Islet of Langerhans (tissue), 1 donor: ENCODE data around the gene CRTC3.
A peak's percentile ranks its signal among the peaks of the same experiment; 100 is the strongest.
"Not testable (repeated sequence)": the region's sequence is repeated elsewhere in the genome, so short reads cannot be mapped to it uniquely, and the experiment has no call there.

Experiments used
- FAIRE-seq: peaks from one replicate; lab custom pipeline; 2011; peaks lifted over from hg19 to GRCh38; lab: Jason Lieb, UNC

CRTC3 gene

DNA sequence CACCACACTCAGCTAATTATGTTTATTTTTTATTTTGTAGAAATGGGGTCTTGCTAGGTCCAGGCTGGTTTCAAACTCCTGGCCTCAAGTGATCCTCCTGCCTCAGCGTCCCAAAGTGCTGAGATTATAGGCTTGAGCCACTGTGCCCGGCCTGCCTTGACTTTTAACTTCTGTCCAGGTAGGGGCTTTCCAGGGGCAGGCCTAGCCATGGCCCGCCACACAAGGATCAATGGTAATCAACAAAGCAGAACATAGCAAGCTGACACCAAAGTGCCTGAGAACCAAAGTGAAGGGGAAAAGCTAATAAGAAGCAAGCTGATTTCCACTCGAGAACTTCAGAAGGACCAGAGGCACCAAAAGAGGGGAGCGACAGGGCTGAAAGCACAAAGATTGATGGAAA lies 9.4 kb upstream of the CRTC3 start:
- no peak for FAIRE-seq

DNA sequence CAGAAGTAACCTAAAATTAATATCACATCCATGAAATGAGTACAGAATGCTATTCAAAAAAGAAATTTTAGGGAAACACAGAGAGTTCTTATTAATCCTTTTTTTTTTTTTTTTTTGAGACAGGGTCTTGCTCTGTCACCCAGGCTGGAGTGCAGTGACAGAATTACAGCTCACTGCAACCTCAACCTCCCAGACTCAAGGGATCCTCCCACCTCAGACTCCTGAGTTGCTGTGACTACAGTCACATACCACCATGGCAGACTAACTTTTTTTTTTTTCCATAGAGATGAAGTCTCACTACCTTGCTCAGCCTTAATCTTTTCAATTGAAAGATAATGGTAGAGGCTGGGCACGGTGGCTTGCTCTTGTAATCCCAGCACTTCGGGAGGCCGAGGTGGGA lies 6.3 kb upstream of the CRTC3 start:
- no peak for FAIRE-seq

DNA sequence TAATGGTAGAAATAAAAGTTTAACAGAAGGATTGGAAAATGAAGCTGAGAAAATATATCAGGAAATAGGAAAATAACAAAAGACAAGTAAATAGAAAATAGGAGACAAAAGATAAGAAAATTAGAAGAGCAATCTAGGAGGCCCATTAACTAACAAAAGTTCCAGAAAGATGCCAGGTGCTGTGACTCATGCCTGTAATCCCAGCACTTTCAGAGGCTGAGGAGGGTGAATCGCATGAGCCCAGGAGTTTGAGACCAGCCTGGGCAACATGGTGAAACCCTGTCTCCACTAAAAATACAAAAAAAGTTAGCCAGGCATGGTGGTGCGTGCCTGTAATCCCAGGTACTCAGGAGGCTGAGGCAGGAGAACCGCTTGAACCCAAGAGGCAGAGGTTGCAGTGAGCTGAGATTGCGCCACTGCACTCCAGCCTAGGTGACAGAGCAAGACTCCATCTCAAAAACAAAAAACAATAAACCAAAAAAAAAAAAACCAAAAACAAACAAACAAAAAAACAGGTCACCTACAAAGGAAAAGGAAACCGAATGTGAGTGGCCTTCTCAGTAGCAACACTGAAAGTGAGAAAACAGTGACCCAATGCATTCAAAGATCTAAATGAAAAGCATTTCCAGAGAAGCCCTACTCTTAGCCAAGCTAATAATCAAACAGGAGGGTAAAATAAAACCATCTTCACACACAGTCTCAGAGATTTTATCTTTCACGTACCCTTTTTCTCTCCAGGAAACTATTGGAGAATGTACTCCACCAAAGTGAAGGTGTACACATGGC lies 5.5 kb upstream of the CRTC3 start:
- FAIRE-seq: not testable (repeated sequence)

DNA sequence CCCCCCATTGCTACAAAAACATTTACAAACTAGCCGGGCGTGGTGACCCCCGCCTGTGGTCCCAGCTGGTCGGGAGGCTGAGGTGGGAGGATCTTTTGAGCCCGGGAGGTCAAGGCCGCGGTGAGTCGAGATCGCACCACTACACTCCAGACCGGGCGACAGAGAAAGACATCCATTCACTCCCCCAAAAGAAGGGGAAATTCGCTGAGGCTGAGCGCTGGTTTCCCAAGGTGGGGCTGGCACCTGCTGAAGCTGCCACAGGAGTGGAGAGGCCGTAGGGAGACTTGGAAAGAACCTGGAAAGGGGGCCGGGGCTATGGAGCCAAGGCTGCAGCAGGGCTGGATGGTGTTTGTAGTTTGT lies 732 bp upstream of the CRTC3 start:
- no peak for FAIRE-seq

DNA sequence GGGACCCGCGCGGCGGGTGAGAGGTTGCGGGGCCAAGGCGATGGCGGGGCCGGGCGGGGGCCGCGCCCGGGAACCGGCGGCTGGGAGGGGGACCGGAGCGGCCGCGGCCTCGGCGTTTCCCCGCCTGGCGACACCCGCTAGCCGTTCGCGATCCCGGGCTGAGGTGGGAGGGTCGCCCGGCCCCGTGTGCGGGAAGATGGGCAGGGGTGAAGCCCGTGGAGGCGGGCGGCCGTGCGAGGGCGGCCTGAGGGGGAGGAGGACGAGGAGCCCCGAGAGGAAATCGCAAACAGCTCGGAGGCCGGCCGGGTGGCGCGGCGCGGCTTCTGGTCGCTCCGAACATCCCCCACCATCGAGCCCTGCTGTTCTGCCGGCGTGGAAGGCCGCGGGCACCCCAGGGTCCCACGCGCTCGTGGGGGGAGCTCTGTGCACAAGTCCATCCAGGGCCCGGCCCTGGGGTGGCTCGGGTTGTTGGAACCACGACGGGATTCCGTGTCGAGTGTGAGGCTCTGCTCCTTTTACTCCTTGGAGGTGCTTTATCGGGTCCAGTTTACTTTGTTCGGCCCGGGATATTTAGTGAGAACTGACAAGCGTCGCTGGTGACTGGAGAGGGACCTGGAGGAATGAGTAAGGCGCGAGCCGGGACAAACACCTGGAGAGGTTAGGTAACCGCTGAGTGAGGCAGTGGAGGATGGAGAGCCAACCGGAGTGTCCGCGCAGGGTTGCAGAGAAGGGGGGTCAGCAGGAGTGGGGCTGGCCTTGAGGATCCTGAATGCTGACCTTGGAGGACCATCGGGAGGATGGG lies 728 bp downstream of the CRTC3 start:
- FAIRE-seq: no peak

DNA sequence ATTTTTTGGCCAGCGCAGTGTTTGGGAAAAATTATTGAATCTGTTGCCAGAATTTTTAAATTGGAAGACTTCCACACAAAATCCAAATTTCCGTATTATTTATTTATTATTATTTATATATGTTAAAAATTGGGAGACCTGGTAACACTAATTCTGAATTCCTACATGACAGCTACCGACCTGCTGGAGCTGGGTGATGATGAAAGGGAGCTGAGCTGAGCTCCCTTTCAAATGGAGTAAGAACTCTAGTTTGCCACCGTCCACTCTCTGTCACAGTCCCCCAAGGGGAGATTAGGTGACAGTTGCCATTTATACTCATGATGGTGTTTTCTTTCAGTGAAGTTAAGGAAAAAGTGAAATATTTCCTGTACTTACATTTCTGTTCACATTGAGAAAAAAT lies 1.4 kb downstream of the CRTC3 start:
- no peak for FAIRE-seq

DNA sequence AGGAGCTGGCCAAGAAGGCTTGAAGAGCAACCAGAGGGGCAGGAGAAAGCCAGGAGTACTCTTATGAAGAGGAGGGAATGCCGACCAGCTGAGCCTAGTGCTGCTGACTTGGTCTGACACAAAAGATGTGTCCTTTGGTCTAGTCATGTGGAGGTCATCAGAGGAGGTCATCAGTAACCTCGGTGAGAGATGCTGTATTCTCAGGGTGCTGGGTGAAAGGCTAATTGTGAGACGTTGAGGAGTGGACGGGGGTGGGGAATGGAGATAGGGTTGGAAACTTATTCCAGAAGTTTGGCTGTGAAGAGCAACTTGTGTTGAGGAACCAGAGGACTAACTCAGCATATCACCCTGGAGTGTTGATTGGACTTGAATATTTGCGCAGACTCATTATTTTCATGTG lies 5.5 kb downstream of the CRTC3 start:
- FAIRE-seq: no peak

DNA sequence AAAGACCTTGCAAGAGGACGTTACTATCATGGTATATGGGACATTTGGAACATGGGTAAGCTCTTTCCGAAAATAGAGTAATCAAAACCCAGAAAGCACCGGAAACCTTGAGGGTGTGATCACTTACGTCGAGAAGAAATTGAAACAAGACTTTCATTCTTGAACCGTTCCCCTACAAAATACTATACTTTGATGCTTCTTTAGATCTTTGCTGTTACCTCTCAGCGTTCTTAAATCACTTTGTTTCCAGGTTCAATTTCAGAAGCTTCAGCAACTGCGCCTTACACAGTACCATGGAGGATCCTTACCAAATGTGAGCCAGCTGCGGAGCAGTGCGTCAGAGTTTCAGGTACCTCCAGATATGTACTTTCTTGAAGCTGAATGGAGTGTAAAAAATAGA lies 10.1 kb downstream of the CRTC3 start:
- FAIRE-seq: no peak

DNA sequence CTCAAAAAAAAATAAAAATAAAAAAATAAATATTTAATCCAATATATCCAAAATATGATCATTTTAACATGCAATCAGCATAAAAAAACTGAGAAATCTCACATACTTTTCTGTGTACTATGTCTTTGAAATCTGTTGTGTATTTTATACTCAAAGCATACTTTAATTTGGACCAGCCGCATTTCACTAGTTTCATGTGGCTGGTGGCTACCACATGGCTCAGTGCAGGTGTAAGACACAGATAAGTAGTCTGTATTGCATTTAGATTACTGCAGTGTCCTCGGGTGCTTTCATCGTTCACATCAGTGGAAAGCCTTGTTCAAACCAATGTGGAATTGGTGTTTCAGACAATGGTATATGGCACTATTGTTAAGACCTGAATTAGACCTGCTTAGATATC lies 11.0 kb downstream of the CRTC3 start:
- no peak for FAIRE-seq

DNA sequence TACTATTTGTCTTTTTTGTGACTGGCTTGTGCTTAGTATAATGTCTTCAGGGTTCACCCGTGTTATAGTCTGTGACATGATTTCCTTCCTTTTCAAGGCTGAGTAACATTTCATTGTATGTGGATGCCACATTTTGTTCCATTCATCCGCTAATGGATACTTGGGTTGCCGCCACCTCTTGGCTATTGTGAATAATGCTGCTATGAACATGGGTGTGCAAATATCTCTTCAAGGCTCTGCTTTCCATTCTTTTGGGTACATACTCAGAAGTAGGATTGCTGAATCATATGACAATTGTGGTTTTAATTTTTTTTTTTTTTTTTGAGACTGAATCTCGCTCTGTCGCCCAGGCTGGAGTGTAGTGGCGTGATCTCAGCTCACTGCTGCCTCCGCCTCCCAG lies 15.4 kb downstream of the CRTC3 start:
- FAIRE-seq: no peak

DNA sequence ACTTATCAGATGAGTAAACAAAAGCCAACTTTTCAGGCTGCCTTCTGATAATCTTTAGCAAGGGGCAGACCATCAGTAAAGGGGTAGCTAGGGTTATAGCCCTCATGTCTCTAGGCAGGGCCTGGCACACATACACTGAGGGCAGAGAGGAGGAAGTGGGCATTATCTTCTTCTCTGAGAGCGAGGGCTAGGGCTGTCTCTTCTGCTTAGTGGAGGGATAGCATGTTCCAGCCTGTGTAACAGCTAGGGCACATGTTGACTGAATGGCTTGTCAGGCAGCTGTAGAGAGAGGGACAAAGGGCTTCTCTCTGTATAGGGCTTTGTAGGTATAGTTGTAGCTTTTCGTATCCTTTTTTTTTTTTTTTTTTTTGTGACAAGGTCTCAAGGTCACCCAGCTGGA lies 17.8 kb downstream of the CRTC3 start:
- no peak for FAIRE-seq

DNA sequence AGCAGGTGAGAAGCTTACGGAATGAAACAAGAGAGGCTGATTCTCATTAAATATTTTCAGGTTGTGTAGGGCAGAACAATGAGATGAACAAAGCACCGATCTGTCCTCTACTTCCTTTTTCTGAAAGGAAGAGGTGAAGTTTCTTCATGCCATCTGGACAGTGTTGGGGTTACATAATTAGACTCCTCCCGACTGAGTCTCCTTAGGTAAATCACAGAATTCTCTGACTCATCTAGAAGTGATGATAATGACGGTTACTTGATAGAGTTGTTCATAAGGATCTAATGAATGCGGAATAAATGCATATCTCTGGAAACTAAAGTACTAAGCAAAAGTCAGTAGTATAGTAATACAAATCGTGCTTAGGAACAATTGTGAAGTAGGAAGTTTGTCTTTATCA lies 21.2 kb downstream of the CRTC3 start:
- no peak for FAIRE-seq

DNA sequence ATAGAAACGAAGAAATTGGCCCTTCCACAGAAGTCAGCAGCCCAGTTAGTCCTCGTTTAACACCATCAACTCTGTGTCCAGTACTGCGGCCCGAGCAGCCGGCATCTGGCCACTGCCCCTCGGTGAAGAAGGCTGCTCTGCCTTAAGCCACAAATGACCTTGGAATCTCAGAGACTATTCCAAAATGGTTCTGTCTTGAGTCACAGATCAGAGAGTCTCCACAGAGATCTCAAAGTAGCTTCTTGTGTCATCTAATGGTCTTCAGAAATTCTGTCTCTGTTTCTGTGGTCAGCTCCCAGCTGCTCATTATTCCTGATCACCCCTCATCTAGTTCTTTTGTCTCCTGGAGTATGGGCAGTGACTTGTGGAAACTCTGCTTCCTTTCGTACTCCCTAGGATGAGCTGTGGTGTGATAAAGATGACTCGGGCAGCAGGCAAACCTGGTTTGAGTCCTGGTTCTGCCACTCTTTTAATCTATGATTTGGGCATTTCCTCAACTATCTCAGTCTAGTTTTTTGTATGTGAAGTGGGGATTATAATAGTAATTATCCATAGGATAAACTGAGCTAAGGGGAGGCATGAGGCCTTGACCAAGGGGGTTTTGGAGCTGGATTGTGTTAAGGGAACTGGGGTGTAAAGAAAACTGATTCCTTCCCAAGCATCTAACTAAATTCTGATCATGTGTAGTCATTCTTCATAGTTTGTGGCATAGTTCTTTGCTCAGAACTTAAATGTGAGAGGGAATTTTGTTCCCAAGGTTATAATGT lies 22.6 kb downstream of the CRTC3 start:
- no peak for FAIRE-seq

DNA sequence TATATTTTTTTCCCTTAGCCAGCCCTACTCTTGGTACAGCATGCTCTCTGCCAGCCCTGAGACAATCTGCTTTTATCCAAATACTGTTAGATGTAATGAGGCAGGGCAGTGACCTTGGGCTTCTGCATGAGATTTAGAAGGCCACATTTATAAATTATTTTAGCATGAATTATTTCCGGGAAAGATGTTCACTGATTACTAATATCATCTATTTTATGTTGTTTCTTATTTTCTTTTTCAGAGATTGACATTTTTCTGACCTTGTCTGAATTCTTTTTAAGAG lies 23.1 kb downstream of the CRTC3 start:
- FAIRE-seq: no peak

DNA sequence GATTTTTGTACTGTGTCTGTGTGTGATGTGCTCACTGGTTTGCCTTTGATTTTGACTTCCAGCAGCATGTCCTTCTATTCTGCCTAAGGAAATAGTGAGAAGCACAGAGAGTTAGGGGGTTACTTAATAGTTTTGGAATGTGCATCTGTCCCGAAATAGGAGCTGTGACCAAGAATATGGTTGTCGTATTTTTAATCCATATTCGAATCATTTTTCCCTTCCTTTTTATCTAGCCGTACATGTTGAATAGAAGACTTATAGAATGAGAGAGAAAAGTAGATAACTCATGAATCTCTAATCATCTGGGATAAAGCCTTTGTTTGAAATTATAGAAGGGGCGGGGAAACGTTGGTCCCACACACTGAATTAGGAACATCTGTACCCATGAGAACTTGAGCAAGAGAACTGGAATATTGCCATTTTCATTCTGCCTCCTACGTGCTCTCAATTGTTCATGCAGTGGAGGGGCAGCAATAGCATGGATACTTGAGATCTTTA lies 23.6 kb downstream of the CRTC3 start:
- no peak for FAIRE-seq

DNA sequence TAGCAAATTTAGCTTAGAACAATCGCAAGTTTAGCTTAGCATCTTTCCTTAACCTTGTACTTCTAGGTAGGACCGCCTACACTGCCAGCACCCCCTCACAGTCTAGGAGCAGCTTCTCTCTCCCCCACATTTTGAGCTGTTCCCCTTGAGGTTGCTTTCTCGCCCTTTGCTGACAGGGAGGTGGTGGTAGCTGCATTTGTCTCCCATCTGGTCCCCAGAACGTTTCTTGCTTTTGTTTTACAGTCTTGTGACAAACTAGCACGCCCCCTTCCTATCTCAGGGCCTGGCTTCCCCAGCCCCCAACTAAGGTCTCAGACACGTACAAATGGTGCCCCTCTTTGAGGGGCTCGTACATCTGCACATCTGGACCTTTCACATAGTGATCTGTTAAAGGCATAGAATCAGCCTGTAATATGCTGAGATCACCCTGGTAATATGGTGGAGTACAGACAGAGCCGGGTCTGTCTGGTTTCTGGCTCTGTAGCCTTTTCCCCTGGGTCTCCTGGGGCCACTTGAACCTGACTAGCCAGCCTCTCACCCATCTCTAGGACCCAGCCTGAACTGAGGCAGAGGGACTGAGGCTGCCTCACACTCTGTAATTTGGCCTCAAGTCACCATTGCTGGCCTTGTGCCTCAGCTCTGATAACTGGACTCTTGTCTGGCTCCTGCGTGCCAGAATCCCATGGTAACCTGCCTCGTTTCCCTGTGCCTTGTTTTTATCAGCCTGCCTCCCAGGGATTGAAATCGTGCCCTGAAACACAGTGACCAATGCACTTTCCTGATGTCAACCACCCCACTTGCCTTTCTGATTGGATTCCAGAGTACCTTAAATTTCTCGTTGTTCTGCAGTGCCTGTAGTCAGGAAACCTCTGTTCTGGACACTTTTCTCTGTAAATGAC lies 27.7 kb downstream of the CRTC3 start:
- peak; percentile 78 for FAIRE-seq

DNA sequence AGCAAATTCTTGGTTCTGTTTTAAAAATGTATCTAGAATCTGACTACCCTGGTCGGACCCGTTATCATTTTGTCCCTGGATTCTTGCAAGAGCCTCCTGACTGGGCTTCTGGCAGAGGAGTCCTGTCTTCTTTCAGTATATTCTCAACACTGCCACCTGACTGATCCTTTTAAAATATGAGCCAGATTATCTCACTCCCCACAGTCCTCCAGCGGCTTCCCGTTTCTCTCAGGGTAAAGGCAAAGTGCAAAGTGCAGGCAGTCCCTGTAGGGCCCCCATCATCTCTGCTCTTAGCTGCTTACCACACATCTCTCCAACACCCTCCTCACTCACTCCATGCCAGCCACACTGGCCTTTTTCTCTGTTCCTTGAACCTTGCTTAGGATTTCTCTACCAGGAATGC lies 28.4 kb downstream of the CRTC3 start:
- peak; percentile 47 for FAIRE-seq

DNA sequence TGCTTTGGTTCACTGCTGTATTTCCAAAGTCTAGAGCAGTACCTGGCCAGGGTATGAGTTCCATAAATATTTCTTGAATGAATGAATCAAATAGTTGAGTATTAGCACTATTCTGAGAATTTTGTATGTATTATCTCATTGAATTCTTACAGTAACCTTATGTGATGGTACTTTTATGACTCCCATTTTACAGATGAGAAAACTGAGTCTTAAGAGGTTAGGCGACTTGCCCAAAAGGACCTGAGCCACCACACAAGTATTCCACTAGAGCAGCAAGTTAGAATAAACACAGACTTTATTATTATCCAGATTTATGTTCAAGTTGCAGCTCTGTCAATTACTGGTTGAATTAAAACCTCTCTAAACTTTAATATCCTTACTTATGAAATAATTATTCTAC lies 29.4 kb downstream of the CRTC3 start:
- no peak for FAIRE-seq

DNA sequence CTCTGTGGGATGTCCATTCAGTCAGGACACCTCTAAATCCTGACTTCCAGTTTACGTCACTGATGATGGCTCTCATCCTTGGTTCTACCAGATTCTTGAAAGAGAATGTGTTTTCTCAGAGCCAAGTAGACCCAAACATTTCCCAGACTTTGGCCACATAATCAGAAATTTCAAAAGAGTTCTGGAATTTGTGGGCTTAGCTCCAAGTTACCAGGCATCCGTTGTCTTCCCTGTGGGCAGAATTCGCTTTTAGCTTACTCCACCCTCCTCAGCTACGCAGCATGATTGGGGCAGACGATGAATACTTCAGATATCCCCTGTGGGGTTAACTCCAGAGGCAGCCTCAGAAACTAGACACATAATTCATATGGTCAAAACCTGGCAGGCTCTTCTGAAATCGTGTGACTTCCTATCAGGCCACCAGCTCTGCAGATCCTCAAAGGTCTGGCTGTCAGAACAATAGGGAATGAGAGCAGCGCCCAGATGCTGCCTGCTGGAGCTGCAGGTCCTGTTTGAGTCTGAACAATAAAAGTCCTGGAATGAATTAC lies 30.6 kb downstream of the CRTC3 start:
- no peak for FAIRE-seq

DNA sequence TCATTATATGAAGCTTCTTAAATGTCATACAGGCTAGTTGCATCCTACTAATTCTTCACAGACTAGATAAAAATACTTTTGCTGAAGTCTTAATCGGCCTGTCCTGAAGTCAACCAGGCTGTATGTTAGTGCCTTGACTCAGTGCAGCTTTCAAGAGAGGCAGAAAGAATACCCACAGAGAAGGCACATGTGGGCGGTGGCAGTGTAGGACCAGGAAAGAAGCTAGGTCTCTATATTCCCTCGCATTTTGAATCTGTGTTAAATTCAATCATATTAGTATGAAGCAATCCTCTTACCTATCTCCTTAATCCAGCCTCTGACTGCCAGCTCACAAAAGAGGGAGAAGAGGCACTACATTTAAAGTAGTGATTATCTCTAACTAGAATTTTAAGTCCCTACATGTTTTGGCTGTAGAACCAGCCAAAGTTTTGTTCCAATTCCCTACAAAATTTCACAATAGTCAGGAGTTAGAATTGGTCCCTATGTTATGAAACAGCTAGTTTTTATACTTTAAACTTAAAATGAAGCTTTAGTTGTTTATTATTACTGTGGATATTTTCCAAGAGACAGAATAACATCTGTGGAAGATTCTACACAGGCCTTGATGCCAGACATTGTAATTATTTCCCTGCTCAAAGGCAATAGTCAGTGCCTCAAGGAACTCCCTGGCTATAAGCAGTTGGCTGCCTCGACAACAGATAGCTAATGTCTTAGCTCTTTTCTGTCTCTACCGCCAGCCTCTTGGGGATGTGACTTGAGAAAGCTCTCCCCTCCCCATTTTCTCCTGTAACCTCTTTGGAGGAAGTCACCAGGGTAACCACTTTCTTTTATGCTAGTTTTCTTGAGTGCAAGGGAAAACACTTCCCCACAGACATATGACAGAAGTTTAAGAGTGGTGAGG lies 31.9 kb downstream of the CRTC3 start:
- FAIRE-seq: no peak

DNA sequence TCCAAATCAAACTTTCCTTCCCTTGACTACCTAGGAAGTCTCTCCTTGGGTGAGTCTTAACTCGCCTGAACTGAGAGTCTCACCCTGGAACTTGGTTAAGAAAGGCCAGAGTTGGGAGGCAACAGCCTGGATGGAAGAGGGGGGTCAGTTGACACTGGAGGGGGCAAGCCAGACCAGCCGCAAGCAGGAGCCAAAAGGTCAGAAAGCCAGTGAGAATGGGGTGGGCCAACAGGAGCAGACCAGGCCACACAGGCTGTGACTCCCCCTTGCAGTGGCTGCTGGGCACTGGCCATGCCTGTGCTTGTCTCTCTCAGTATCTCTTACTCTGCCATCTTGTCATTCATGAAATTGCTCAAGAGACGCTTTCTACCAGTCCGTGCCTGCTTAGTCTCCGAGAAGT lies 32.9 kb downstream of the CRTC3 start:
- no peak for FAIRE-seq
